OCI-LY7 (cell line): ENCODE measurements around the gene KRT73. TPM values are rescaled to one million over a fixed set of nuclear protein-coding genes. Genes with fewer than 3 reads are reported as not detected.

Experiments
- BruUV-seq: library from RNA; stranded (reverse); fragments of 400-500 nt; replicated peaks from 2 replicates; lab custom pipeline; 2021; lab: Mats Ljungman, UMichigan
- CTCF ChIA-PET: fragments of 300-600 bp; sonication (Branson Sonifier 250); formaldehyde crosslinking; loops from one replicate; lab custom pipeline; 2022; ENCODE audit warnings: antibody characterized with exemption; ENCODE audit not compliant: unreplicated experiment; lab: Charles Lee
- POLR2A ChIA-PET: fragments of 300-600 bp; sonication (Branson Sonifier 250); formaldehyde crosslinking; loops from one replicate; lab custom pipeline; 2022; ENCODE audit warnings: antibody characterized with exemption; lab: Charles Lee
- DNase-seq: peaks from one replicate; pipeline ENCODE4 v3.0.0-alpha.2; 2015; ENCODE audit warnings: low spot score
- H2AFZ ChIP-seq: fragments of 200-600 bp; sonication (generic), shearing (Covaris generic); 2 replicates; pipeline ENCODE4 v1.6.1; 2014; ENCODE audit warnings: mild to moderate bottlenecking, antibody characterized with exemption, low read length, moderate library complexity
- H3K27ac ChIP-seq: fragments of 200-600 bp; sonication (generic); 2 replicates; pipeline ENCODE4 v1.5.1; 2014; ENCODE audit warnings: mixed run types, low read depth, mild to moderate bottlenecking, moderate library complexity, low read length, inconsistent platforms; ENCODE audit not compliant: poor library complexity, severe bottlenecking
- H3K36me3 ChIP-seq: fragments of 200-600 bp; sonication (generic); 2 replicates; pipeline ENCODE4 v1.6.1; 2014; ENCODE audit warnings: mild to moderate bottlenecking, antibody characterized with exemption, low read length, moderate library complexity, mixed read lengths; ENCODE audit not compliant: insufficient read depth
- H3K4me1 ChIP-seq: fragments of 200-600 bp; sonication (generic); 2 replicates; pipeline ENCODE4 v1.5.1; 2014; ENCODE audit warnings: mild to moderate bottlenecking, low read length; ENCODE audit not compliant: insufficient read depth, poor library complexity, severe bottlenecking
- H3K4me2 ChIP-seq: fragments of 200-600 bp; sonication (generic); 2 replicates; pipeline ENCODE4 v1.6.1; 2014; ENCODE audit warnings: mild to moderate bottlenecking, low read length
- H3K4me3 ChIP-seq: fragments of 200-600 bp; sonication (generic); 2 replicates; pipeline ENCODE4 v1.5.1; 2014; ENCODE audit warnings: mild to moderate bottlenecking, low read depth, low read length; ENCODE audit not compliant: poor library complexity, severe bottlenecking
- H3K79me2 ChIP-seq: fragments of 200-600 bp; sonication (generic); 2 replicates; pipeline ENCODE4 v1.6.1; 2016; ENCODE audit warnings: low read depth, mild to moderate bottlenecking, low read length, moderate library complexity, mixed read lengths; ENCODE audit not compliant: insufficient read depth
- H3K9me2 ChIP-seq: fragments of 200-600 bp; sonication (generic); 2 replicates; pipeline ENCODE4 v1.6.1; 2016; ENCODE audit warnings: mild to moderate bottlenecking, low read length, mixed read lengths; ENCODE audit not compliant: insufficient read depth
- H3K9me3 ChIP-seq: fragments of 200-600 bp; sonication (generic); 2 replicates; pipeline ENCODE4 v1.6.1; 2014; ENCODE audit warnings: mild to moderate bottlenecking, mixed run types, low read length, mixed read lengths
- H4K20me1 ChIP-seq: fragments of 200-600 bp; sonication (generic); 2 replicates; pipeline ENCODE4 v1.6.1; 2014; ENCODE audit warnings: mild to moderate bottlenecking, antibody characterized with exemption, low read length, moderate library complexity, mixed read lengths; ENCODE audit not compliant: insufficient read depth
- CTCF ChIP-seq: fragments of 200-600 bp; sonication (generic); conservative IDR thresholded peaks from 2 replicates; pipeline ENCODE4 v1.5.1; 2014; ENCODE audit warnings: mild to moderate bottlenecking, antibody characterized with exemption, low read length, moderate library complexity, mixed read lengths
- EZH2phosphoT487 ChIP-seq: fragments of 200-600 bp; sonication (generic); IDR thresholded peaks from 2 replicates; pipeline ENCODE4 v1.6.1; 2018; ENCODE audit warnings: low read depth, borderline replicate concordance, mild to moderate bottlenecking, mixed run types, antibody characterized with exemption, low read length, moderate library complexity, mixed read lengths
- intact Hi-C: fragments of 100-400 bp; cut with micrococcal nuclease; formaldehyde crosslinking; loops from one replicate; pipeline ENCODE4 v1.10.0; 2022; ENCODE audit not compliant: unreplicated experiment
- total RNA-seq, 2 experiments: library from RNA; depleted of rRNA in 1 of 2; stranded (reverse); fragments of >200 nt in 1 of 2; shearing (Covaris generic) in 1 of 2; gene quantifications; 2 replicates each; pipeline ENCODE4 v1.2.3, GENCODE V29; 2014 to 2022

KRT73 gene
- total RNA-seq, 2 experiments from 2014 or later: not detected

DNA sequence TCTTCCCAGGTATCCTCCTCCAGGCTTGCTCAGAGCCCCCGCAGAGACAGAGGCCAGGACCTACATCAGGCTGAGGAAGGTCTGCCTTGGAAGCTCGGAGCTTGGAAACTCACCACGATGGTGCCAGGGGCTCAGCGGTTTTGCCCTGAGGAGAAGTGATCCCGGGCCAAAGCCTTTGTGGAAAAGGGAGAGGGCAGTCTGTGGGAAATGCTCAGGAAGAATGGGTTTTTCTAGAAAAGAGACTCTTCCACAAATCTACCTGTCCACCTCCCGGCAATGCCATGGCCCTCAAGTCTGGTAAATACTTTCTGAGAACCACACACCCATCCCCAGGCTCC, 25.7 kb upstream of the KRT73 start:
- Histone ChIP-seq H2AFZ (no peak overlapping the region), H3K4me2 (no peak overlapping the region), H4K20me1 (no peaks in the 10 kb centered on the region), H3K36me3 (no peaks in the 10 kb centered on the region), H3K4me1 (no peaks in the 10 kb centered on the region), H3K4me3 (no peak overlapping the region), H3K27ac (no peak overlapping the region), H3K9me3 (no peaks in the 10 kb centered on the region), H3K9me2 (no peaks in the 10 kb centered on the region), H3K79me2 (no peaks in the 10 kb centered on the region)
- BruUV-seq: no TSS peak
- POLR2A ChIA-PET: no interaction called here
- DNase-seq: no peak
- intact Hi-C loops: no loop called here
- CTCF ChIA-PET: no interaction called here
- TF ChIP-seq CTCF (no peak), EZH2phosphoT487 (no peak)

GRCh38 chr12:52643233-52644077, 25.1 kb upstream of the KRT73 start:
- BruUV-seq: no TSS peak
- no peak for DNase-seq
- Histone ChIP-seq H3K4me2 (no peak overlapping the region), H3K9me2 (no peaks in the 10 kb centered on the region), H3K36me3 (no peaks in the 10 kb centered on the region), H3K79me2 (no peaks in the 10 kb centered on the region), H3K4me3 (no peak overlapping the region), H3K9me3 (no peaks in the 10 kb centered on the region), H3K4me1 (no peaks in the 10 kb centered on the region), H2AFZ (no peak overlapping the region), H4K20me1 (no peaks in the 10 kb centered on the region), H3K27ac (no peak overlapping the region)
- ChIA-PET POLR2A (no interaction called here), CTCF (no interaction called here)
- intact Hi-C loops: no loop called here
- no peak for TF ChIP-seq EZH2phosphoT487
- TF ChIP-seq CTCF: no peak

GRCh38 chr12:52641468-52641867, 23.1 kb upstream of the KRT73 start:
- no peak overlapping the region for H3K27ac ChIP-seq
- H3K4me1 ChIP-seq: no peaks in the 10 kb centered on the region
- H3K4me3 ChIP-seq: no peak overlapping the region
- H3K9me3 ChIP-seq: no peaks in the 10 kb centered on the region
- intact Hi-C loops: no loop called here
- no peak for TF ChIP-seq EZH2phosphoT487
- no peak for TF ChIP-seq CTCF
- no TSS peak for BruUV-seq
- H4K20me1 ChIP-seq: no peaks in the 10 kb centered on the region
- no peak for DNase-seq
- no peak overlapping the region for H2AFZ ChIP-seq
- no peaks in the 10 kb centered on the region for H3K36me3 ChIP-seq
- H3K79me2 ChIP-seq: no peaks in the 10 kb centered on the region
- POLR2A ChIA-PET: interaction anchor here (0.7 kb wide), 1 partner anchor 183 kb away, joined by 3 read pairs; no protein-coding TSS in a partner anchor
- CTCF ChIA-PET: no interaction called here
- H3K9me2 ChIP-seq: no peaks in the 10 kb centered on the region
- H3K4me2 ChIP-seq: no peak overlapping the region
